ENCODE measurements around the gene GTF2H2C.
A peak's percentile ranks its signal among the peaks of the same experiment; 100 is the strongest.
"Not testable (repeated sequence)": the region's sequence is repeated elsewhere in the genome, so short reads cannot be mapped to it uniquely, and the experiment has no call there.

GTF2H2C gene

GRCh38 chr5:69559908-69560330 is at the start of gene GTF2H2C:
Gene GTF2H2C (plus strand): TSS chr5:69560191. CDS start chr5:69565133, 4,942 bp downstream.
- not testable (repeated sequence) for FAIRE-seq

DNA sequence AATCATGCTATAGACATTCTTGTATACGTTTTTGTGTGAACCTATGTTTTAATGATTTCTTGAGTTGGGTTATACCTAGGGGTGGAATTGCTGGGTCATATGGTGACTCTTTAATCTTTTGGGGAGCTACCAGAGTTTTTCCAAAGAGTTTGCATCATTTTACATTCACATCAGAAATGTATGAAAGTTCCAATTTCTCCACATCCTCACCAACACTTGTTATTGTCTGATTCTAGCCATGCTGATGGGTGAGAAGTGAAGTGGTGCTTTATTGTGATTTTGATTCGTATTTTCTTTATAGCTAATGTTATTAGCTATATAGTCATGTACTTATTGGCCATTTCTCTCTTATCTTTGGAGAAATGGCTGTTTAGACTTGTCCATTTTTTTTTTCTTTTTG is 49.3 kb upstream of the GTF2H2C start:
- FAIRE-seq: no peak

DNA sequence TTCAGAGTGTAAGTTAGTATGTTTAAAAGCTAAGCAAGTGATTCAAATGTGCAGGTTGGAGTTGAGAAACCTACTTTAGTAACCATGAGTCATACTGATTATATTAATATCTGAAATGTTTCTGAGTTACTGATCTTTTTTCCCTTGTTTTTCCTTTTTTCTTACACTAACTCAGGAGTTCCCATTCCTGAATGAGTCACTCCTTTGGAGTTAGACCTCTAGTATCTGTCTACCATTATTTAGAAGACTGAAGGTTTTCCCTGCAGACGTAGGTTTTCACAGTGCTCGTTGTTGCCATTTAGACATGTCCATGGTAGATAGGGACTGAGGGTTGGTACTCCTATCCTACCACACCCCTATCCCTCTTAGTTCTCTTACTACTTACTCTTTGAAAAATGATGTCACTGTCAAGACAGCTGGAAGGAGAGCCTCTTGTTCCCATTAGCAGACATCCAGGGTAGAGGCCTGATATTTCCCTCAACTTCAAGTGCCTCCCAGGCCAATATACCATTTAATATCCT is 47.2 kb upstream of the GTF2H2C start:
- no peak for FAIRE-seq

DNA sequence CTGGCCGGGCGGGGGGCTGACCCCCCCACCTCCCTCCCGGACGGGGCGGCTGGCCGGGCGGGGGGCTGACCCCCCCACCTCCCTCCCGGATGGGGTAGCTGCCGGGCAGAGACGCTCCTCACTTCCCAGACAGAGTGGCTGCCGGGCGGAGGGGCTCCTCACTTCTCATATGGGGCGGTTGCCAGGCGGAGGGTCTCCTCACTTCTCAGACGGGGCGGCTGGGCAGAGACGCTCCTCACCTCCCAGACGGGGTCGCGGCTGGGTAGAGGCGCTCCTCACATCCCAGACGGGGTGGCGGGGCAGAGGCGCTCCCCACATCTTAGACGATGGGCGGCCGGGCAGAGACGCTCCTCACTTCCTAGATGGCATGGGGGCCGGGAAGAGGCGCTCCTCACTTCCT is 44.4 kb upstream of the GTF2H2C start:
- not testable (repeated sequence) for FAIRE-seq

GRCh38 chr5:69516769-69517168 is 43.2 kb upstream of the GTF2H2C start:
- no peak for FAIRE-seq

DNA sequence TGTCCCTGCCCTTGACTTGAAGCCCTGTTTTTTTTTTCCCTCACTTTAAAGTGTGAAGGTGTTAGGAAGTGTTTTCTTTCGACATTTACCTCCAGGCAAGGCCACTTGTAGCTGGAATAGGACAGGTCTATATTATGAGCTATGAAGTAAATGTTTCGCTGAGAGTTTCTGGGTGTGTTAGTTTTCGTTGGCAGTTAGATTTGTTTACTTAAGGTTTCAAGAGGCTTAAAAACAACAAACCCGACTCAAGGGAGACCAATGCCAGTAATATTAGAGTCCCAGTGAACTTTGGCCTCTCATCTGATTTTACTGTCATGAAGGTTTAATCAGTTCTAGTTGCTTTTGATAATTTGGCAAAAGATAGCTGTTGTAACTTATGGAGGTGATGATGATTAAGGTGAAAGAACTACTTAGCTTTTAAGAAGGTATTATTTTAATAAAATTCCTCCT is 42.2 kb upstream of the GTF2H2C start:
- peak; percentile 75 for FAIRE-seq

DNA sequence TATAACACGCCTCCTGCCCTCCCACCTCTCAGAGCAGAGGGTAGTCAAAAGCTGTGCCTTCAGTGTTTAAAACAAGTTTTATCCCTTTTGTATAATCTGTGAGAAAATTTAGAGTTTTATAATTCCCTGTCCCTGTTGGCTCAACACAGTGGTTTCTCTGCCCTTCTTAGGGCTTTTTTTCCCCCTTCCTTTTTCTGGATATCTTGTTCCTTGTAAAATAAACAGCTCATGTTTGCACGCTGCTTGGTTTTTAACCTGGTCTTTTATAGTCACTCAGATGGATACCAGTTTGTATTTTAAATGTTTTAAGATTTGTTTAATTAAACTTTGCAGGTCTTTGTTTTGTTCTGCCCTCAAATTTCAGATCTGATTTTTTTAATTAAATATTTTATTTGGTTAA is 40.7 kb upstream of the GTF2H2C start:
- FAIRE-seq: no peak

- FAIRE-seq: no peak
Measured at GRCh38 chr5:69522035-69522434, 38.0 kb upstream of the GTF2H2C start.

DNA sequence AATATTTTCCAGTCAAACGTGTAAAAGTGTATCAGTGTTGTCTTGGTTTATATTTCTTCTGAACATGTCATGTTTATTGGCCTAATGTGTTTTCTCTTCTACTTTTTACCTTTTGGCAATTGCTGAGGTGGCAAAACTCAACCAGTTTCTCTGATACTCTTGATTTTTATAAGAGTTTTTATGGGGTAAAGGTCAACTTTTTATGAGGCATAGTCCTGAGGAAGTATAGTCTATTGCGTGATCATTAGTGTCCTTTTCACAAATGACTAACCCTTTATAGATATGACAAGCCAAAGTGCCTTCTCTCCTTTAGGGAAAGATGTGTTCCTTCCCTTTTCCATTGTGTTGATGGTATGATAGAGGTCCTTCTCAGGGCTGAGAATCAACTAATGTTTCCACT is 34.5 kb upstream of the GTF2H2C start:
- no peak for FAIRE-seq

- no peak for FAIRE-seq
Measured at GRCh38 chr5:69526660-69527059, 33.3 kb upstream of the GTF2H2C start.

DNA sequence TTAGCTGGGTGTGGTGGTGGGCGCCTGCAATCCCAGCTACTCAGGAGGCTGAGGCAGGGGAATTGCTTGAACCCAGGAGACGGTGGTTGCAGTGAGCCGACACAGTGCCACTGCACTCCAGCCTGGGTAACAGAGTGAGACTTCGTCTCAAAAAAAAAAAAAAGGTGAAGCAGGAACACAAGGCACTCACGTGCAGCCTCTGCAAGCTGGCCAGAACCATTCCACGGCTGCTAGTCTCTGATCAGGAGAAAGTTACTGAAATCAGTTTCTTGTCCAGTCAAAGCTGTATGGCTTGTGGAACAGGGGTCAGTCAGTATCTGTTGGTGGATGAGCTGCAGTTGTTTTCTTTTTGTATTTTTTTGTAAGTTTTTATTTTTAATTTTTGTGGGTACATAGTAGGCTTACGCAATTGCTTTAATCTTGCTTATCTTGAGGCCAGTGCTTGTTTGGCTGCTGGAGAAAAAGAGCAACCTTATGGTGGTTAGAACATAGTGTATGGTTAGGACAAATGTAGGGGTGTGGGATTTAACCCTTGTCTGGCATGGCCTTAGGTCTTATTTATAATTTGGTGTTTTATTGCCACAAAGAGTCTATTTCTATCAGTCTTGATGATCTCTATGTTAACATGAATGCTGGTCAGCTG is 32.7 kb upstream of the GTF2H2C start:
- no peak for FAIRE-seq

DNA sequence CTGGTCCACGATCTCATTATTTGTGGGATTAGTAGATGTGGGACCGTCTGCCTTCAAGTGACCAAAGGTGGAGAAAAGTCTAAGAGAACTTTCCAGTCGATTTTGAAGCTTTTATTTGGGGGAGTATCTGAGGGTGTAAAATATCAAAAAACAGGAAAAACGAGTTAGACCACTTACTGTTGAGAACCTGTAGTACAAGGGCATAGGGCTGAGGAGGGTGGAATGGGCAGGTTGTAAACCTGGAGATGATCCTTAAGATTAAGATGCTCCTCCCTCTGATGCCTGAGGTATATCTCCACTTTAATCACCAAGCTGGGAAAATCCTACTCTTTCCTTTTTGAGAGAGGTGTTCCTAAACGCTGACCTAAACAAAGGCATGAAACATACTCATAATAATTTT is 32.0 kb upstream of the GTF2H2C start:
- FAIRE-seq: no peak

GRCh38 chr5:69528609-69529008 is 31.4 kb upstream of the GTF2H2C start:
- no peak for FAIRE-seq

GRCh38 chr5:69530561-69531405 is 29.2 kb upstream of the GTF2H2C start:
- FAIRE-seq: no peak

GRCh38 chr5:69531406-69531801 is 28.6 kb upstream of the GTF2H2C start:
- FAIRE-seq: no peak

GRCh38 chr5:69537911-69538310 is 22.1 kb upstream of the GTF2H2C start:
- peak; percentile 86 for FAIRE-seq

GRCh38 chr5:69538735-69539134 is 21.3 kb upstream of the GTF2H2C start:
- FAIRE-seq: not testable (repeated sequence)

DNA sequence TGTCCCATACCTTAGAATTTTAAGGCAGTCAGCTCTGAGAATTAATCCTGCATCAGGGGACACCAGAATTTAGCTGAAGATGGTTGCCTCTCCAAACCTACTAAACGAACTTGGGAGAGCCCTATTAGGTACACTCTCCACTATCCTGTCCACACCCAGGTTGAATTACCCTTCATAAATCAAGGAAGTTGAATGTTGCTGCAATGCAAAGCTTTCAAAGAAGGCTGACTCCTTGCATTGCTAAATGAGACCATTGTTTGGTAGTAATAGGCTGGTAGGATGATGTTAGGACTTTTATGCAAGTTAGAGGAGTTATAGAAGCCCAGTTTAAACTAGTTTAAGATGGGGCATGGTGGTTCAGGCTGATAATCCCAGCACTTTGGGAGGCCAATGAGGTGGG is 18.6 kb upstream of the GTF2H2C start:
- peak; percentile 88 for FAIRE-seq

- not testable (repeated sequence) for FAIRE-seq
Measured at GRCh38 chr5:69542838-69543618, 17.0 kb upstream of the GTF2H2C start.

DNA sequence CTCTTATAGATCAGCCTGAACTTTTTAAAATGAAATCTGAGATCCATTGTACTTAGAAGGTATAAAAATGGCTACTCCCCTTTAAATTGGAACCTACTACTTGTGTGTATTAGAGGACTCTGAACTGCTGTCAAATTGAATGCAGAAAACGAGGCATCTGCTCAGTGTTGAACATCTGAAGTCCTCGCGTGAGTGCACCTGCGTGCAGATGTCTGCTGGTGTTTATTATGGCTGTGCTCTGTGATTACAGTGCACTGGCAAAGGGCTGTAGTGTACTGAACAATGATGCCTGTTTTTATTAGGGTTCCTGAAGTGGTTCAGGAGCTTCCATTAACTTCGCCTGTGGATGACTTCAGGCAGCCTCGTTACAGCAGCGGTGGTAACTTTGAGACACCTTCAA is 15.4 kb upstream of the GTF2H2C start:
- FAIRE-seq: not testable (repeated sequence)

DNA sequence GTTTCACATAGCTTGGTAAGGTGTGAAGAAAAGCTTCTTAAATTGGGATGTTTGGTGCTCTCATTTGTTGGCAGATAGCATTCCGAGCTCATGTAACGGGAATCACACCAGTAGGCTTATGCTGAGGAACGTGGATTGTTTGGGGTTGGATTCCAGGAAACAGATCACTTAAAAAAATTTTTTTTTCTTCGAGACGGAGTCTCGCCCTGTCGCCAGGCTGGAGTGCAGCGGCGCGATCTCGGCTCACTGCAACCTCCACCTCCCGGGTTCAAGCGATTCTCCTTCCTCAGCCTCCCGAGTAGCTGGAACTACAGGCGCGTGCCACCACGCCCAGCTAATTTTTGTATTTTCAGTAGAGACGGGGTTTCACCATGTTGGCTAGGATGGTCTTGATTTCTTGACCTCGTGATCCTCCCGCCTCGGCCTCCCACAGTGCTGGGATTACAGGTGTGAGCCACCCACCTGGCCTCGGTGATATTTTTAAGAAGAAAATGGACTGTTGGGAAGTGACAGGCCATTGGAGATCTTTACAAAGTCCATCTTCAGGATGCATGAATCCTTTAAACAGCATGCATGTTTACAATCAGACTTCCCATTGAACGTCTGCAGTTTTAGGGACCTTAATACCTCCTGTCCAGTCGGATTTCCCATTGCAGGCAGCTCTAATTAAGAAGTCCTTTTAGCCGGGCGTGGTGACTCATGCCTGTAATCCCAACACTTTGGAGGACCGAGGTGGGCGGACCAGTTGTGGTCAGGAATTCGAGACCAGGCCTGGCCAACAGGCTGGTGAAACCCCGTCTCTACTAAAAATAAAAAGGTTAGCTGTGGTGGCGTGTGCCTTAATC is 818 bp downstream of the GTF2H2C start:
- FAIRE-seq: not testable (repeated sequence)

- peak; percentile 87 for FAIRE-seq
Measured at GRCh38 chr5:69566172-69566571, 6.2 kb downstream of the GTF2H2C start.
